Activated naive CD4-positive, alpha-beta T cell treated with anti-CD3 and anti-CD28 coated beads, Interleukin-2, amount 50 U/mL, for 72 hours (primary cell): ENCODE results near the gene DNAH1. TPM values are rescaled to one million over a fixed set of nuclear protein-coding genes. Genes with fewer than 3 reads are reported as not detected.

Source experiments
- ATAC-seq, 2 donors: fragments of 150-1000 bp; cut with Tn5 transposase; 2 replicates each; pipeline ENCODE4 v1.10.0; 2021; ENCODE audit warnings: mild to moderate bottlenecking in 2 of 2, moderate library complexity in 2 of 2
- DNase-seq, 2 donors: peaks; one replicate each; pipeline ENCODE4 v3.0.0; 2021 to 2022; ENCODE audit warnings: low spot score in 2 of 2
- H3K27ac Mint-ChIP-seq, 2 donors: one replicate each; pipeline ENCODE4 v1.8.0; 2022; ENCODE audit warnings: mild to moderate bottlenecking in 2 of 2, mixed read lengths in 2 of 2
- H3K36me3 Mint-ChIP-seq, 2 donors: one replicate each; pipeline ENCODE4 v1.8.0; 2022; ENCODE audit warnings: mixed read lengths in 2 of 2
- H3K9me3 Mint-ChIP-seq, 2 donors: one replicate each; pipeline ENCODE4 v1.8.0; 2022; ENCODE audit warnings: mixed read lengths in 2 of 2
- total RNA-seq, 2 donors: library from RNA; stranded (reverse); gene quantifications; one replicate each; pipeline ENCODE4 v1.2.3, GENCODE V29; 2022

DNAH1 gene
- total RNA-seq, 2 donors from 2014 or later: 17.5 to 19.8 TPM

DNA sequence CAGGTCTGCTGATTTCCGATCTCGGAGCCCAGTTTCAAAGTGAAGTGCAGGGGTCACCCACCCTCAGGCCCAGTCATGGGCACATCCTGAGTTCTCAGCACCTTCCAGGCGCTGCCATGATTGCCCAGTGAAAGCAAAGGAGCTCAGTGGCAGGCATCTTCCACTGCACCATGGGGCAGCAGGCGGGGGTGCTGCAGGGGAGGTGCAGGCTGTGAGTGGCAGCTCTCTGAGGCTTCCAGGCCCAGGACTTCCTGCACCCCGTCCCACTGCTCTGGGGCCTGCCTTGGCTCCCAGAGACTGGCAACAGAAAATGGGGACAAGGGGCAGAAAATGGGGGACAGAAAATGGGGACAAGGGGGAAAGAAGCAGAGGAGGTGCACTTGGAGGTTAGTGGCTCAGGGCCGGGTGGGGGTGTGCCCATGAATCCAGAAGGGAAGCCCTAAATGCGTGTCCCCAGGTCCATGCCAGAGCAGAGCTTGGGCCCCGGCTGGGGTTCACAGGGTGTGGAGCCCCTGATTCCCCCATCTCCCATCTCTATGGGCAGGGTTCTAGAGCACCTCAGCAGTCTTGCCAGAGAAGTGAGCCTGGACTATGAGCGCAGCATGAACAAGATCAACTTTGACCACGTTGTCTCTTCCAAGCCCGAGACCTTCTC lies 28.0 kb downstream of the DNAH1 start:
- DNase-seq: no peak
- no peak for ATAC-seq
- Mint-ChIP-seq H3K9me3 (no peaks in the 10 kb centered on the region), H3K36me3 (no peaks in the 10 kb centered on the region), H3K27ac (peak overlapping the region in 1 of 2 donors; percentile 44)

DNA sequence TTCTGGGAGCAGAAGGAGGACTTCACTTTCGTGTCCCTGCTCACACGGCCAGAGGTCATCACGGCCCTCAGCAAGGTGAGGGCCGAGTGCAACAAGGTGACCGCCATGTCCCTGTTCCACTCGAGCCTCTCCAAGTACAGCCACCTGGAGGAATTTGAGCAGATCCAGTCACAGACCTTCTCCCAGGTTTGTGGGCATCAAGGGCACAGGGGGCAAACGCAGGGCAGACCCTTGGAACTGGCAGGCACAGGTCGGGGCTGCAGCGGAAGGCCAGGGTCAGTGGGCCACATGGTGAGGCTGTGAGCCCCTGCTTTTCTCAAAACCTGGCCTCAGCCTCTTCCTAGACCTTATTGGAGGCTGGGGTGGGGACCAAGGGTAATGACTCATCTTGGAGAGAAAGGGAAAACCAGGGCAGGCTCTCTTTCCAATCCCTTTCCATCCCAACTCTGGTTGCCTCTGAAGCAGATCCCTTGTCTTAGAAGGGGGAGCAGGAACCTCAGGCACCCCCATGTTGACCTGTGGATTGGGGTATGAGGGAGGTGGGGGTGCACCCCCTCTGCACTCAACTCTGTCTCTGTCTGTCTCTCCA lies 29.5 kb downstream of the DNAH1 start:
- no peak overlapping the region for H3K27ac Mint-ChIP-seq
- no peak for ATAC-seq
- no peaks in the 10 kb centered on the region for H3K36me3 Mint-ChIP-seq

DNA sequence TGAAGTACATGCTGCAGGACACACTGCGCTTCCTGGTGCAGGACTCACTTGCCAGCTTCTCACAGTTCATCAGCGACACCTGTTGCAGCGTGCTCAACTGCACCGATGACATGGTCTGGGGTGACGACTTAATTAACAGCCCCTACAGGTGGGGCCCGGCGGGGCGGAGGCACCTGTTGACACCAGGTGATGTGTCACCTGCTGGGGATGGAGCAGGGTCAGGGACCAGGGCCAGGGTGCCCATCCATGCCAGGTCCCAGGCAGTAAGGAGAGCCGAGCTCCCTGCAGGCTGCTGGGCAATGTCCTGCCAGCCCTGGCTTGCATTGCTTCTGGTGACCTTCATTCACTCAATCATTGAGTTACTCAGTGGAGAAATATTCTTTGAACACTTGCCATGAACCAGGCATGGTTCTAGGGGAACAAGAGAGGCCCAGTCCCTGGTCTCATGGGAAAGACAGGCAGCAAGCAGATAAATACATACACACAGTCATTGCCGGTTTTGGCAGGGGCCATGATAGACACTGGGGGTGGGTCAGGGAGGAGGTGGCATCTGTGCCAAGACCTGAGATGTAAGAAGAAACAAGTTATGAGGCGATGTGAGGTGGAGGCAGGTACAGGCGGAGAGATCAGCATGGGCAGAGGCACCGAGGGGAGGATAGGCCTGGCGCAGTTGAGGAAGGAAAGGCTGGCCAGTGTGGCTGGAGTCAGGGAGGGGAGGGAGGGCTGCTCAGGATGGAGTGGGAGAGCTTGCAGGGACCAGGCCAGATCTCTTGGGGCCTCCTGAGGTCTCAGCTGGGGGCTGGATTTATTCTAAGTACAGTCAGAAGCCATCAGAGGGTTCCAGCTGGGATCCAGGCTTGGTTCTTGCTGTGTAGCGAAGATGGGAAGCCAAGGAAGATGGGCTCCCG lies 30.8 kb downstream of the DNAH1 start:
- DNase-seq: no peak
- Mint-ChIP-seq H3K27ac (no peak overlapping the region), H3K36me3 (no peaks in the 10 kb centered on the region), H3K9me3 (no peaks in the 10 kb centered on the region)
- no peak for ATAC-seq

More for the DNA sequence above, 29.5 kb downstream of the DNAH1 start:
- DNase-seq: no peak
- no peaks in the 10 kb centered on the region for H3K9me3 Mint-ChIP-seq

DNA sequence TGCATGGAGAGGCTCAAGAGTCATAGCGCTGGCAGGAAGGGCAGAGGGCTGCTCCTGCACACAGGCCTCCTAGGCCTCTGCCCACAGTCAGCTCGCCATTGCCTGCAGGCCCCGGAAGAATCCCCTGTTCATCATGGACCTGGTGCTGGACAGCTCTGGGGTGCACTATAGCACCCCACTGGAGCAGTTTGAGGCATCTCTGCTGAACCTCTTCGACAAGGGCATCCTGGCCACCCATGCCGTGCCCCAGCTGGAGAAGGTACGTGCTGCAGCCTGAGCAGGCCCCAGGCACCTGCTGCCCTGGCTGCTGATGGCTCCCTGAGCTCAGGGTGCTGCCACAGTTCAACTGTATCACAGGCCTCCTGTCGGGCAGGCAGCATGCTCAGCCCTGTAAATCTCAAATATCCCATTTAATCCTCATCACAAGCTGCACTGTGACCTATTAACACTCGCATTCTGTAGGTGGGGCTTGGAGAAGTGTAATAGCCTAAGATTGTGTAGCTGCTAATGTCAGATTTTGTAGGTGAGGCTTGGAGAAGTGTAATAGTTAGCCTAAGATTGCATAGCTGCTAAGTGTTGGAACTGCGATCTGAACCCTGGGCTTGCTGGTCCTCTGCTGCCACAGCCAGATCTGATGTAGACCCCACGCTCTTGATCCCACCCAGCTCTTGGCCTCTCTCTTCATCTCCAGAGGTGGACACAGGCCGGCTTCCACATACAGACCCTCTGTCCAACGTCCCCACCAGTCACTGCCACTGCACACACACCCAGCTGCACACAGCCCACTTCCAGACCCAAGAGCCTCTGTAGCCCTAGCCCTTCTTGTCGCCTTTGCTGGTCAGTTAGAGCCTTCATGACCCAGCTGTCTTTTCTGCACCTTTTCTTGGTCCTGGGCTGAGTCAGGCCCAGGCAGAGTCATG lies 31.9 kb downstream of the DNAH1 start:
- DNase-seq (no peak), ATAC-seq (no peak)
- peak overlapping the region; percentile 6 to 37 for H3K27ac Mint-ChIP-seq
- H3K9me3 Mint-ChIP-seq: no peaks in the 10 kb centered on the region
- no peaks in the 10 kb centered on the region for H3K36me3 Mint-ChIP-seq

DNA sequence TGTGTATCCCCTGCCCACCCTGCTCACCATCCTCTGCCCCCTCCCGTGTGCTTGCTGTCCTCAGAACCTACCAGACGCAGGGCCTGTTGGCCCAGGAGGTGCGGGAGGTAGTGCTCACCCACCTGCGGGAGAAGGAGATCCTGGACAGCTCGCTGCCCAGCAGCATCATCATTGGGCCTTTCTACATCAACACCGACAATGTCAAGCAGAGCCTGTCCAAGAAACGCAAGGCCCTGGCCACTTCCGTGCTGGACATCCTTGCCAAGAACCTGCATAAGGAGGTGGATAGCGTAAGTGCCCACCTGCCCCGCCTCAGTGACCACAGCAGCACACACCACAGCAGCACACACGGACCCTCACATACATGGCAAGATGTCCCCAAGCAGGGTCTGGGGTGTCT lies 33.0 kb downstream of the DNAH1 start:
- DNase-seq (no peak), ATAC-seq (no peak)
- Mint-ChIP-seq H3K27ac (peak overlapping the region; percentile 6 to 41), H3K36me3 (no peaks in the 10 kb centered on the region), H3K9me3 (no peaks in the 10 kb centered on the region)

DNA sequence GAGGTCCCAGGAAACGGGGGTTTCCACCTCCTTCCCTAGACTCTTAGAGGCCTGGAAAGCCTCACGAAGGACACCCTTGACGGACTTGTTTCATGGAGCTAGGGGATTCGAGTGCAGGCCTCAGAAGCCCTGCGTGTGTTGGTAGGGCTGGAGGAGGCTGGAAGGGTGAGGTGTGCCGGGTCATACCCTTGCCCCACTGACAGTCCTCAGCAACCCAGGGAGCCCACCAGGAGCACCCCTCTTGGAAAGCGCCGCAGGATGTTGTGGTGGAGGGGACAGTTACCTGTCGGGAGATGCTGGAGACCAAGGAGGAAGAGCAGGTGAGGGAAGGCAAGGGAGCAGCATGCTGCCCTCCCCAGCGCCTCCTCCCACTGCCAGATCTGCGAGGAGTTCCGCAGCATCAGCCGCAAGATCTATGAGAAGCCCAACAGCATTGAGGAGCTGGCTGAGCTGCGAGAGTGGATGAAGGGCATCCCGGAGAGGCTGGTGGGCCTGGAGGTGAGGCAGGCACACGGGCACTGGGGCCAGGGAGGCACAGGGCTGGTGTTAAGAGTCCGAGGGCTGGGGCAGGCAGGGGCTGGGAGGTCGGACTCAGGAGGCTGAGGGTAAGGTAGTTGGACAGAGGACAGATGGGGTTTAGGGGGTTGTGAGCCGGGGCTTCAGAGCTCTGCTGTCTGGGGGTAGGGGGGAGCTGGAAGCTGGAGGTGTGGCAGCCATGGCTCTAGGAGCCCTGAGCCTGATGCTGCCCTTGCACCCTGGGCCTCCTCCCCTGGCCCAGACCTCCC lies 33.7 kb downstream of the DNAH1 start:
- Mint-ChIP-seq H3K27ac (peak overlapping the region in 1 of 2 donors; percentile 60), H3K9me3 (no peaks in the 10 kb centered on the region)

DNA sequence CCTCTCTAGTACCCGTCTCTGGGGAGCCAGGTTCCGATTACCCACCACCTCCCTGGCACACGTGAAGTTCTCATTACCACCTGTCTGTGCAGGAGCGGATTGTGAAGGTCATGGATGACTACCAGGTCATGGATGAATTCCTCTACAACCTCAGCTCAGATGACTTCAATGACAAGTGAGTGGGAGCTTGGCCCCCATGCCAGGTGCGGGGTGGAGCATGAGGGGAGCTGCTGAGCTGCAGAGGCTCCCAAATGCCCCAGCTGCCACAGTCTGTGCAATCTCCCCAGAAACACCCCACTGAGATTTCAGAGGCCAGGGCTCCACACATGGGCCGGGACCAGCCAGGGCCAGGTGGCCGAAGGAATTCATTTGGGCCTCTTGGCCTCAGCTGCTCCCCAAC lies 34.3 kb downstream of the DNAH1 start:
- ATAC-seq: no peak
- Mint-ChIP-seq H3K36me3 (no peaks in the 10 kb centered on the region), H3K9me3 (no peaks in the 10 kb centered on the region), H3K27ac (no peak overlapping the region)
- no peak for DNase-seq

More for the DNA sequence above, 33.7 kb downstream of the DNAH1 start:
- H3K36me3 Mint-ChIP-seq: no peaks in the 10 kb centered on the region
- ATAC-seq (no peak), DNase-seq (no peak)

DNA sequence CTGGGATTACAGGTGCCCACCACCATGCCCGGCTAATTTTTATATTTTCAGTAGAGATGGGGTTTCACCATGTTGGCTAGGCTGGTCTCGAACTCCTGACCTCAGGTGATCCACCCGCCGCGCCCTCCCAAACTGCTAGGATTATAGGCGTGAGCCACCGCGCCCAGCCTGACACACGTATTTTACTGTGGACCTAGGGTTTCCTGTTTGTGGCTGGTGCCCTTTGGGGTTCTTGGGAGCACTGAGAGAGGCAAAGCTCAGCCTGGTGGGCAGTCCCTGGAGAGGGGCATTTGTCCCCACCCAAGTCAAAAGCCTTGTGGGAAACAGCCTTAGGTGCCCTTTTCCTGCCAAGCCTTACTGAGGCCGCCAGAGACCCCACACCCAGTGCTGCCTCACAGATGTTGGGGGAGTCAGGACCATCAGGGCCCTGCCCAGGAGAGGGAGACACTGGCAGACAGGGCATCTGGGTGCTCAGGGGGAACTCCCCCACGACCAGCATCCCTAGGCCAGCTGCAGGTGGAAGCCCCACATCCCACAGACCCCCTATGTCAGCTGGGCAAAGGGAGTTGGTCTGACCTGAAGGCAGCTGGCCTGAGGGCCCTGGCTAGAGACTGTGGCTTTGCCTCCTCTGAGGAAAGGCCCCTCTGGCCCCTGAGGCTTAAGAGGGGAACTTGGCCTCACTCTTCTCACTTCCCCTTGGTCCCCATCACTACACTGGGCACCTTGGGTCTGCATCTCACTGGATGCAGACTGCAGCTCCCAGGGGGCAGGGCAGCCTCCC lies 35.1 kb downstream of the DNAH1 start:
- no peak for DNase-seq
- no peaks in the 10 kb centered on the region for H3K36me3 Mint-ChIP-seq
- no peaks in the 10 kb centered on the region for H3K9me3 Mint-ChIP-seq
- H3K27ac Mint-ChIP-seq: no peak overlapping the region
- ATAC-seq: no peak

DNA sequence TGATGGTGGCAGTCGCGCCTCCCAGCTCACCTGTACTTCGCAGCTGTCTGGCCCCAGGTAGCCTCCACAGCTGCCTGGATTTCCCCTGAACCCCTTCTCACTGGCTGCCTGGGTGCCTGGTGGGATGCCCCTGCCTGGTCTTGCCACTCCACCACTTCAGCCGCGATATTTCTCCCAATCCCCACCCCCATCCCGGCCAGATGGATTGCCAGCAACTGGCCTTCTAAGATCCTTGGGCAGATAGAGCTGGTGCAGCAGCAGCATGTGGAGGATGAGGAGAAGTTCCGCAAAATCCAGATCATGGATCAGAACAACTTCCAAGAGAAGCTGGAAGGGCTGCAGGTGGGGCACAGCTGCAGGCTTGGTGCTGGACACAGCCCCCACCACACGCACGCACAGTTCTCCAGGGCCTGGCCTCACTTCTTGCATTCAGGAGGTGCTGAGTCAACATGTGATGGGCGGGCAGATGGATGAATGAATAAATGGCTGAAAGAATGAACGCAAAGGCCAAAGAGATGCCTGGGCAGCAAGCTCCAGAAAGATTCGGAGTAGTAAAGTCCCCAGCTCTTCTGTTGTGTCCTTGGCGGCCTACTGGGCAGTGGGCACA lies 35.7 kb downstream of the DNAH1 start:
- Mint-ChIP-seq H3K27ac (no peak overlapping the region), H3K36me3 (no peaks in the 10 kb centered on the region), H3K9me3 (no peaks in the 10 kb centered on the region)
- ATAC-seq: no peak
- no peak for DNase-seq

DNA sequence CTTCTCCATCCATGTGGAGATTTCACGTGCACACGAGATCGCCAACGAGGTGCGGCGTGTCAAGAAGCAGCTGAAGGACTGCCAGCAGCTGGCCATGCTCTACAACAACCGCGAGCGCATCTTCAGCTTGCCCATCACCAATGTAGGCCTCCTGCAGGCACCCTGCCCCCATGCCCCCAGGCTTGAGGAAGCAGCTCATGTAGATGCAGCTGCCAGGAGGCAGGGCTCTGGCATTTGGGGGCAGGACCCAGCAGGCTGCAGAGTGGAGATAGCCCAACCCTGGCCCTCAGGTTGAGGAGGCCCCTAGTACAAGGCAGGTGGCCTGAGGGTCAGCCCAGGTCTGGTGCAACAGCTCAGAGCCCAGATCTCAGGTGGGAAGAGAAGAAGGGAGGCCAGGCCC lies 36.4 kb downstream of the DNAH1 start:
- Mint-ChIP-seq H3K9me3 (no peaks in the 10 kb centered on the region), H3K36me3 (no peaks in the 10 kb centered on the region), H3K27ac (peak overlapping the region in 1 of 2 donors; percentile 39)
- DNase-seq: no peak
- no peak for ATAC-seq

DNA sequence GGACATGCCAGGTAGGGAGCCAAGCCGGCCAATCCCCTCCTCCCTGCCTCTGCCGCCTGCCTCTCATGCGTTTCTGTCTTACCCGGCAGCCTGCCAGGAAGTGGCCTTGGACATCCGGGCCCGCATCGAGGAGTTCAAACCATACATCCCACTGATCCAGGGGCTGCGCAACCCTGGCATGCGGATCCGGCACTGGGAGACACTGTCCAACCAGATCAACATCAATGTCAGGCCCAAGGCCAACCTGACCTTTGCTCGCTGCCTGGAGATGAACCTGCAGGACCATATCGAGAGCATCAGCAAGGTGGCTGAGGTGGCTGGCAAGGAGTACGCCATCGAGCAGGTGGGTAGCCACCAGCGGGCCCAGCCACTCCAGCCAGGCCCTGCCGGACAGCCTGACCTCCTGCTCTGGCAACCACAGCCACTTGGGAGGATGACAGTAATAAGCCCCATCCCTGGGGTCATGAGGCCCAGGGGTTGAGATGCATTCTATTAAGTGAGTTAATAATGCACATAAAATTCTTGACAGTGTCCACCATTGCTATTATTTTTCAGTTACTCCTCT lies 37.3 kb downstream of the DNAH1 start:
- ATAC-seq (no peak), DNase-seq (no peak)
- no peak overlapping the region for H3K27ac Mint-ChIP-seq
- H3K36me3 Mint-ChIP-seq: no peaks in the 10 kb centered on the region
- no peaks in the 10 kb centered on the region for H3K9me3 Mint-ChIP-seq

DNA sequence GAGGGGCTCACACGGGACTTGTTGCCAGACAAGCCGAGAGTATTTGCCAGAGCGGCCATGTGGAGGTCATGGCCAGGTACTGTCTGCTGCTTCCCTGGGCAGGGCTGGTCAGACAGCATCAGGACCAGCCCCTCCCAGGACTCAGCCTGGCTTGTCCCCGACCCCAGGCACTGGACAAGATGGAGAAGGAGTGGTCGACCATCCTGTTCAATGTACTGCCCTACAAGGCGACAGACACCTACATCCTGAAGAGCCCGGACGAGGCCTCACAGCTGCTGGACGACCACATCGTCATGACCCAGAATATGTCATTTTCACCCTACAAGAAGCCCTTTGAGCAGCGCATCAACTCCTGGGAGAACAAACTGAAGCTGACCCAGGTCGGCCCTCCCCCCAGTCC lies 38.6 kb downstream of the DNAH1 start:
- ATAC-seq: no peak
- H3K36me3 Mint-ChIP-seq: no peaks in the 10 kb centered on the region
- no peaks in the 10 kb centered on the region for H3K9me3 Mint-ChIP-seq
- DNase-seq: no peak
- peak overlapping the region in 1 of 2 donors; percentile 50 for H3K27ac Mint-ChIP-seq

DNA sequence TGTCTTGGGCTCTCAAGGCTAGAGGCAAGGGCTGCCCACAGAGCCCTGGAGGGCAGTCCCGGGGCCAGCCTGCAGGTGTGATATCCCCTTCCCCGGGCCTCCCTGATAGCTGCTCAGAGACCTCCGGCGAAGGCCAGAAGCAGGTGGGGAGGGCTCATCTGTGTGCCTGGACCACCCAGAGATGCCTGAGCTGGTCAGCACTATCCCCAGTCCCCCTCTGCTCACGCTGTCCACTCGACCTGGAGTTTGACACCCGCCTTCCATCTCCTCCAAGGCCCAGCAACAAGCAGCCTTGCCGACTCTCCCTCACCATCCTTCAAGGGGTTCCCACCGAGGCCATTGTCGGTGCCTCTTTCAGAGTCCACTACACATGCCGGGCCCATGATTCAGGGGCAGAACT lies 39.4 kb downstream of the DNAH1 start:
- Mint-ChIP-seq H3K27ac (peak overlapping the region; percentile 29 to 86), H3K9me3 (no peaks in the 10 kb centered on the region), H3K36me3 (no peaks in the 10 kb centered on the region)
- ATAC-seq (no peak), DNase-seq (no peak)

DNA sequence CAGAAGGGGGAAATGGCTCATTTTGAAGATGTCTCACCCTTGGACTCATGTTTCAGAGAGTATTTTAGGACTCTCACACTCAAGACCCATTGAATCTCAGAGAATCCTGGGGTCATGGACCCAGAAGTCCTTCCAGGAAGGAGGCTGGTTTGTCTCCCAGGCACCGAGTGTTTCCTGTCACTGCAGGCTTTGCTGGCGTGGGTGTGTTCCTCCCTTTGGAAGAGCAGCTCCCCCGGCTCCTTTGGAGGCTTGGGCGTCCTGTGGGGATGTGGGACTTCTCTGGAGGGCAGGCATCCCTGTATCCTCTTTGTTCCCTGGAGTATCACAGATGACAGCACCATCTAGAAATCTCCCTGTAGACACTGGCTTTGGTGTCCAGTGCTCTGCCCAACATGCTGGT lies 40.0 kb downstream of the DNAH1 start:
- peak overlapping the region in 1 of 2 donors; percentile 29 for H3K27ac Mint-ChIP-seq
- DNase-seq (no peak), ATAC-seq (no peak)
- H3K36me3 Mint-ChIP-seq: no peaks in the 10 kb centered on the region
- no peaks in the 10 kb centered on the region for H3K9me3 Mint-ChIP-seq
